ENCODE data around the gene PRDM5. TPM values are rescaled to one million over a fixed set of nuclear protein-coding genes. Genes with fewer than 3 reads are reported as not detected.

PRDM5 gene
- total RNA-seq, 2 donors from 2014 or later = 9.6 to 36.3 TPM

GRCh38 chr4:120672558-120673147 lies 249.9 kb downstream of the PRDM5 start:
- ATAC-seq = no peak
- Histone ChIP-seq H3K27me3 (no peaks in the 10 kb centered on the region), H3K4me3 (no peak overlapping the region), H3K9me3 (no peaks in the 10 kb centered on the region), H3K27ac (no peak overlapping the region), H3K4me1 (no peaks in the 10 kb centered on the region), H3K36me3 (replicated peaks in 1 of 2; ENCODE audit: insufficient read depth in 1 of 2, low read depth in 2 of 2) (no peaks in the 10 kb centered on the region)
- no peak for TF ChIP-seq POLR2A (IDR thresholded peaks at IDR 0.05)
- TF ChIP-seq CTCF (IDR thresholded peaks at IDR 0.05) = no peak
- no peak for DNase-seq
- WGBS, 2 donors = 84 to 93% methylated on average over 5 of the region's 5 CpGs
- intact Hi-C loops (cut with DNase I) = no loop called here

- ATAC-seq (no peak), DNase-seq (no peak)
- Histone ChIP-seq H3K27me3 (no peaks in the 10 kb centered on the region), H3K4me1 (no peaks in the 10 kb centered on the region), H3K4me3 (no peak overlapping the region), H3K9me3 (no peaks in the 10 kb centered on the region), H3K36me3 (replicated peaks in 1 of 2; ENCODE audit: insufficient read depth in 1 of 2, low read depth in 2 of 2) (no peaks in the 10 kb centered on the region), H3K27ac (no peak overlapping the region)
- 0 to 43% methylated on average over 1 of the region's 1 CpG for whole genome bisulfite sequencing, 2 donors
- TF ChIP-seq POLR2A (IDR thresholded peaks at IDR 0.05) = no peak
- intact Hi-C loops (cut with DNase I) = no loop called here
These were observed 250.4 kb downstream of the PRDM5 start for GRCh38 chr4:120672076-120672475.

GRCh38 chr4:120671538-120671937 lies 251.0 kb downstream of the PRDM5 start:
- H3K9me3 ChIP-seq = no peaks in the 10 kb centered on the region

GRCh38 chr4:120667102-120667501 lies 255.4 kb downstream of the PRDM5 start:
- Histone ChIP-seq H3K36me3 (replicated peaks in 1 of 2; ENCODE audit: insufficient read depth in 1 of 2, low read depth in 2 of 2) (no peaks in the 10 kb centered on the region), H3K27me3 (no peaks in the 10 kb centered on the region), H3K9me3 (no peaks in the 10 kb centered on the region), H3K27ac (no peak overlapping the region), H3K4me3 (no peak overlapping the region), H3K4me1 (no peaks in the 10 kb centered on the region)
- TF ChIP-seq CTCF (IDR thresholded peaks at IDR 0.05) (no peak), POLR2A (IDR thresholded peaks at IDR 0.05) (no peak)
- ATAC-seq = no peak
- no peak for DNase-seq
- intact Hi-C loops (cut with DNase I) = no loop called here
- 84 to 91% methylated on average over 3 of the region's 3 CpGs for WGBS, 2 donors

More at GRCh38 chr4:120671538-120671937, 251.0 kb downstream of the PRDM5 start:
- H3K27ac ChIP-seq = no peak overlapping the region
- intact Hi-C loops (cut with DNase I) = no loop called here
- TF ChIP-seq POLR2A (IDR thresholded peaks at IDR 0.05) (no peak), CTCF (IDR thresholded peaks at IDR 0.05) (no peak)
- no peaks in the 10 kb centered on the region for H3K4me1 ChIP-seq
- DNase-seq (no peak), ATAC-seq (no peak)
- WGBS, 2 donors = 88 to 93% methylated on average over 3 of the region's 3 CpGs
- no peak overlapping the region for H3K4me3 ChIP-seq
- H3K27me3 ChIP-seq = no peaks in the 10 kb centered on the region
- H3K36me3 ChIP-seq (replicated peaks in 1 of 2; ENCODE audit: insufficient read depth in 1 of 2, low read depth in 2 of 2) = no peaks in the 10 kb centered on the region

- H3K9me3 ChIP-seq = no peaks in the 10 kb centered on the region
- intact Hi-C loops (cut with DNase I) = no loop called here
- H3K36me3 ChIP-seq (replicated peaks in 1 of 2; ENCODE audit: insufficient read depth in 1 of 2, low read depth in 2 of 2) = no peaks in the 10 kb centered on the region
- 94 to 97% methylated on average over 3 of the region's 3 CpGs for WGBS, 2 donors
- H3K27ac ChIP-seq = no peak overlapping the region
- H3K4me1 ChIP-seq = no peaks in the 10 kb centered on the region
- no peak overlapping the region for H3K4me3 ChIP-seq
- no peaks in the 10 kb centered on the region for H3K27me3 ChIP-seq
- TF ChIP-seq POLR2A (IDR thresholded peaks at IDR 0.05) = no peak
- no peak for TF ChIP-seq CTCF (IDR thresholded peaks at IDR 0.05)
- DNase-seq (no peak), ATAC-seq (no peak)
These were observed 257.7 kb downstream of the PRDM5 start for GRCh38 chr4:120664851-120665250.

All from body of pancreas (tissue), 4 donors.